WERI-Rb-1 (cell line): ENCODE data around the gene FAR1.

Experiments used
- DNase-seq: peaks from one replicate; pipeline ENCODE4 v3.0.0-alpha.2; 2020
- H3K27ac ChIP-seq: fragments of 250-450 bp; sonication (Bioruptor Pico); 2 replicates; pipeline ENCODE4 v1.5.1; 2020; ENCODE audit warnings: mild to moderate bottlenecking, moderate library complexity
- H3K27me3 ChIP-seq: fragments of 250-450 bp; sonication (Bioruptor Pico); 2 replicates; pipeline ENCODE4 v1.5.1; 2021; ENCODE audit warnings: mild to moderate bottlenecking, low read depth, moderate library complexity; ENCODE audit not compliant: insufficient read depth, severe bottlenecking
- H3K36me3 ChIP-seq: fragments of 250-450 bp; sonication (Bioruptor Pico); 2 replicates; pipeline ENCODE4 v1.5.1; 2020; ENCODE audit warnings: mild to moderate bottlenecking, moderate library complexity
- H3K4me3 ChIP-seq: 2 replicates; pipeline ENCODE4 v1.5.1; 2011; ENCODE audit warnings: low read depth, mild to moderate bottlenecking, control low read depth, low read length
- H3K9me3 ChIP-seq: fragments of 250-450 bp; sonication (Bioruptor Pico); 2 replicates; pipeline ENCODE4 v1.5.1; 2021; ENCODE audit warnings: mild to moderate bottlenecking, moderate library complexity; ENCODE audit not compliant: severe bottlenecking
- CTCF ChIP-seq: IDR thresholded peaks from 2 replicates; pipeline ENCODE4 v1.5.1; 2011; ENCODE audit warnings: low read depth, mild to moderate bottlenecking, control low read depth, inconsistent platforms, low read length

Gene FAR1

GRCh38 chr11:13661074-13661623 lies 7.3 kb upstream of the FAR1 start:
- Histone ChIP-seq H3K36me3 (no peaks in the 10 kb centered on the region), H3K9me3 (peaks cover 8% of the 10 kb centered on the region), H3K4me3 (no peak overlapping the region), H3K27me3 (no peaks in the 10 kb centered on the region), H3K27ac (no peak overlapping the region)
- TF ChIP-seq CTCF: no peak
- DNase-seq: no peak

DNA sequence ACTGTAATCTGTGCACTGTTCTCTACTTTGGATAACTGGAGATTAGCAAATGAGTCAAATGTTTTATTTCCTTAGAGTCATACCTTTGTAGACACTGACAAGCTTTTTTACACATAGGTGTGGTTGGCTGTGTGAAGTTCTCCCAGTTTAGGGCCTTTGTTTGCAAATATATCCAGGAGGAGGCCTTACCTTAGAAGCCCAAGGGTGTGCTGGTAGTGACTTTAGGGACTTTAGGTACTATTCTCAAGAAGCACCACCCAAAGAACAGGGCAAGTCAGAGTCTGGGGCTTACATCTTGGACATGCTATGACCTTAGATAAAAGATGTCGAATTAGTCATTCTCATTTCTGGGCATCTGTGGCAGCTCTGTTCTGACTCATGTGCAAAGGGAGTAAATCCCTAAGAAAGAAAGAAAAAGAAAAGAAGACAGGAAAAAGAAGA lies 4.8 kb upstream of the FAR1 start:
- DNase-seq: no peak
- Histone ChIP-seq H3K9me3 (peaks cover 8% of the 10 kb centered on the region), H3K4me3 (no peak overlapping the region), H3K27me3 (no peaks in the 10 kb centered on the region), H3K27ac (no peak overlapping the region), H3K36me3 (no peaks in the 10 kb centered on the region)
- TF ChIP-seq CTCF: no peak

DNA sequence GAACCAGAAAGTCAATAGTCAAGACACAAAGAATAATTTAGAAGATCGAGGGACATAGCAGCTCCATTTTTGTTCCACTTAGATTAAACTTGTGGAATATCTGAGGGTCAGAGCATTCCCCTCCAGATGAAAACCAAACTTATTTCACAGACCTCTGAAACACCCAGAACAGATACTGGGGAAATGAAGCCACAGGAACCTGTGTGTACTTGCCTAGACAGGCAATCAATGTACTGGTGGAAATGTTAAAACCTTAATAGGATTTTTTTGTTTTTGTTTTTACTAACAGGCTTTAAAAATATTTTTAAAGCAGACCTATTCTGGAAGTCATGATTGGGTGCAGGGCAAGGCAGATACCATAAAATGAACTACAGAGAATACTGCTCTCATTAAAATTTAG lies 4.1 kb upstream of the FAR1 start:
- no peak overlapping the region for H3K4me3 ChIP-seq
- no peaks in the 10 kb centered on the region for H3K27me3 ChIP-seq
- DNase-seq: no peak
- no peak overlapping the region for H3K27ac ChIP-seq
- H3K36me3 ChIP-seq: no peaks in the 10 kb centered on the region
- no peak for TF ChIP-seq CTCF
- H3K9me3 ChIP-seq: peaks cover 6% of the 10 kb centered on the region

DNA sequence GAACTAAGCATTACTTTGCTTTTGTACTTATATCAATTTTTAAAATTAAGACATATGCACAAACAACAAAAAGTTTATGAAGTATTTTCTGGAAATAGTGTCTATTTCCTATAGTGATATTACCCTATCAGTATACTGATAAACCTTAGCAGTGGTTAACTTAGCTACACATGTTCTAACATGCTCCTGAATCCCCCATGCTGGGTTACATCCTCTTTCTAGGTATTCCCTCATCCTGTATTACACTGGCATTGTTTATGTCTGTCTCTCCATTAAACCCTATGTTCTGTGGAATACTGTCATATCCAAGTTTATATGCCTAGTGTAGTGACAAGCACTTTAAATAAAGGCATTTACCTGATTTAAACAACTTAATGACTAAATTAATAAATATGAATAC lies 1.8 kb upstream of the FAR1 start:
- H3K36me3 ChIP-seq: peaks cover 8% of the 10 kb centered on the region
- no peak for DNase-seq
- H3K4me3 ChIP-seq: no peak overlapping the region
- no peak overlapping the region for H3K27ac ChIP-seq
- H3K9me3 ChIP-seq: no peaks in the 10 kb centered on the region
- no peaks in the 10 kb centered on the region for H3K27me3 ChIP-seq
- no peak for TF ChIP-seq CTCF

DNA sequence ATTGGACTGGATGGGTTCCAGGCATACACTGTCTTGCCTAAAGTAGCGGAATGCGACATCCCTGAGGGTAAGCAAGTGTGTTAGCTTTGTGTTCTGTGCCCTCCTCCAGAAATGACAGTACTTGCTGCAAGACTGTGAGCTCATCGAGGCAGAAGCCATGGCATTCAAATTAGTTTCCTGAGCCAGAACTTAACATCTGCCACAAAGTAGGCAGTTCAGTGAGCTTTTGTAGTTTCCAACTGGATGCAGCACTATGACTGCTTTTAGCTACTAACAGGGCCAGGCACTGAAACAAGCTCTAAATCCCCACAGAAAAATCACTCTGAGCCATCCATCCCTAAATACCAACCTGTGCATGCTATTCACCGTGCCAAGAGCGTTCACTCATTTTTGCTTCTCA lies 1.2 kb upstream of the FAR1 start:
- Histone ChIP-seq H3K4me3 (peak overlapping the region; percentile 96), H3K27me3 (no peaks in the 10 kb centered on the region), H3K9me3 (no peaks in the 10 kb centered on the region), H3K36me3 (peaks cover 11% of the 10 kb centered on the region), H3K27ac (peak overlapping the region; percentile 95)
- DNase-seq: no peak
- TF ChIP-seq CTCF: no peak

GRCh38 chr11:13667795-13668101 lies 720 bp upstream of the FAR1 start:
- H3K4me3 ChIP-seq: peak overlapping the region; percentile 96
- peaks cover 11% of the 10 kb centered on the region for H3K36me3 ChIP-seq
- no peaks in the 10 kb centered on the region for H3K9me3 ChIP-seq
- no peak for DNase-seq
- H3K27me3 ChIP-seq: no peaks in the 10 kb centered on the region
- H3K27ac ChIP-seq: peak overlapping the region; percentile 95
- TF ChIP-seq CTCF: no peak
